GM15510 (cell line): ENCODE results near the gene INKA1.

Source experiments
- POLR2A ChIP-seq: IDR thresholded peaks from 3 replicates; pipeline ENCODE4 v1.6.1; 2011; ENCODE audit warnings: borderline replicate concordance; ENCODE audit not compliant: insufficient read length; ENCODE audit errors: extremely low read depth

INKA1 gene

GRCh38 chr3:49802719-49803464 lies at the start of gene INKA1:
TSS of gene INKA1 (plus strand) at chr3:49803261. CDS start at chr3:49803393, 132 bp downstream.
- peak; percentile 57 for TF ChIP-seq POLR2A

GRCh38 chr3:49754536-49754935 lies 48.5 kb upstream of the INKA1 start:
- TF ChIP-seq POLR2A = no peak

GRCh38 chr3:49756036-49756435 lies 47.0 kb upstream of the INKA1 start:
- no peak for TF ChIP-seq POLR2A

DNA sequence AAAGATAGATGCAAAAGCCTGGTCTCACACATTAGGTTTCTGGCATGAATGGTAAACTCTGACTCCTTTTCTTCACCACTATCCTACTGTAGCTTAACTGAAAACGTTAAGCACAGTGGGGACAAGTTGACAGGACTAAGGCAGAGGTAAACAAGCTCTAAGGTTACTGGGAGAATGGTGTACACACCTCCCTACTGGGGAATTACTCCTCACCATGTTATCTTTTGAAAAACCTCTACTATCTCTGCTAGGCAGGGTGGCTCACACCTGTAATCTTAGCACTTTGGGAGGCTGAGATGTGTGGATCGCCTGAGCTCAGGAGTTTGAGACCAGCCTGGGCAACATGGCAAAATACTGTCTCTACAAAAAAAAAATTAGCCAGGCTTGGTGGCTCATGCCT lies 45.9 kb upstream of the INKA1 start:
- no peak for TF ChIP-seq POLR2A

GRCh38 chr3:49759226-49759625 lies 43.8 kb upstream of the INKA1 start:
- no peak for TF ChIP-seq POLR2A

DNA sequence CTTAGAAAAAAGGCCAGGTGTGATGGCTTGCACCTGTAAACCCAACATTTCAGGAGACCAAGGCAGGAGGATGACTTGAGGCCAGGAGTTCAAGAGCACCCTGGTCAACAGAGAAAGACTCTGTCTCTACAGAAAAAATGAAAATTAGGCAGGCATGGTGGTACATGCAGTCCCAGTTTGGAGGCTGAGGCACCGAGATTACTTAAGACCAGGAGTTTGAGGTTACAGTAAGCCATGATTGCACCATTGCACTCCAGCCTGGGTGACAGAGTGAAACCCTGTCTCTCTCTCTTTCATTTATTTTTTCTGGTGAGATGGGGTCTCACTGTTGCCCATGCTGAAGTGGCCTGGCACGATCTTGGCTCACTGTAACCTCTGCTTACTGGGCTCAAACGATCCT lies 41.4 kb upstream of the INKA1 start:
- no peak for TF ChIP-seq POLR2A

DNA sequence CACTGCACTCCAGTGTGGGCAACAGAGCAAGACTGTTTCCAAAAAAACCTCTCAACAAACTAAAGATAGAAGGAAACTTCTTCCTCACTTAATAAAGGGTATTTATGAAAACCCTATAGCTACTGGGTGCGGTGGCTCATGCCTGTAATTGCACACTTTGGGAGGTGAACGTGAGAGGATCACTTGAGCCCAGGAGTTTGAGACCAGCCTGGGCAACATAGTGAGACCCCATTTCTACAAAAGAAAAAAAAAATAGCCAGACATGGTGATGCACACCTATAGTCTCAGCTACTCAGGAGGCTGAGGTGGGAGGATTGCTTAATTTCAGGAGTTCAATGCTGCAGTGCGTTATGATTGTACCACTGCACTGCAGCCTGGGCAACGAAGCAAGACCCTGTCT lies 39.1 kb upstream of the INKA1 start:
- no peak for TF ChIP-seq POLR2A

GRCh38 chr3:49769286-49769915 lies 33.7 kb upstream of the INKA1 start:
- no peak for TF ChIP-seq POLR2A

- TF ChIP-seq POLR2A = no peak
These were observed 33.1 kb upstream of the INKA1 start for GRCh38 chr3:49769926-49770325.

GRCh38 chr3:49771340-49771938 lies 31.6 kb upstream of the INKA1 start:
- TF ChIP-seq POLR2A = no peak

DNA sequence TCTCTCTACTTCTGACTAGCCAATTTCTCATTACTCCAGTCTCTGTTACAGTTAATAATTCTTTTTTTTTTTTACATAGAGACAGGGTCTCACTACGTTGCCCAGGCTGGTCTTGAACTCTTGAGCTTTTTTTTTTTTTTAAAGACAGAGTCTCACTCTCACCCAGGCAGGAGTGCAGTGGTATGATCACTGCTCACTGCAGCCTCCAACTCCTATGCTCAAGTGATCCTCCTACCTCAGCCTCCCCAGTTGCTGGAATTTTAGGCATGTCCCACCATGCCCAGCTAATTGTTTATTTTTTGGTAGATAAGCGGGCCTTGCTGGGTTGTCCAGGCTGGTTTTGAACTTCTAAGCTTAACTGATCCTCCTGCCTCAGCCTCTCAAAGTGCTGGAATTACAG lies 30.4 kb upstream of the INKA1 start:
- TF ChIP-seq POLR2A = no peak

DNA sequence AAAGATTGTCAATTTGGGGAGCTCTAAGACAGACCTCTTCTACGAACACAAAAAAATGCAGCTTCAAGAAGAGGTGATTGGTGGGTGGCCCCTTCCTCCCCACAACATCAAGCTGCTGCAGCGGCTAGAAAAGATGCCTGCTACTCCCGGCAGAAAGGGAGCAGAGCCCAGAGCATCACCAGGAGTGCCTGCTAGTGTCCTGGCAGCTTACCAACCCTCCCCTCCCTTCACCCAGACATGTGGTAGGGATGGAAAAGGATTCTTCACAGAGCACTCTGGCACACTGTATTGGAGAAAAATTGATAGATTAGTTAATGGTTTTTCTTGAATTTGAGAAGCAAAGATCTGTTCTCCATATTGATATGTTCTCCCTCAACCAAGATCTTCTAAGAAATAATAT lies 27.5 kb upstream of the INKA1 start:
- TF ChIP-seq POLR2A = no peak

DNA sequence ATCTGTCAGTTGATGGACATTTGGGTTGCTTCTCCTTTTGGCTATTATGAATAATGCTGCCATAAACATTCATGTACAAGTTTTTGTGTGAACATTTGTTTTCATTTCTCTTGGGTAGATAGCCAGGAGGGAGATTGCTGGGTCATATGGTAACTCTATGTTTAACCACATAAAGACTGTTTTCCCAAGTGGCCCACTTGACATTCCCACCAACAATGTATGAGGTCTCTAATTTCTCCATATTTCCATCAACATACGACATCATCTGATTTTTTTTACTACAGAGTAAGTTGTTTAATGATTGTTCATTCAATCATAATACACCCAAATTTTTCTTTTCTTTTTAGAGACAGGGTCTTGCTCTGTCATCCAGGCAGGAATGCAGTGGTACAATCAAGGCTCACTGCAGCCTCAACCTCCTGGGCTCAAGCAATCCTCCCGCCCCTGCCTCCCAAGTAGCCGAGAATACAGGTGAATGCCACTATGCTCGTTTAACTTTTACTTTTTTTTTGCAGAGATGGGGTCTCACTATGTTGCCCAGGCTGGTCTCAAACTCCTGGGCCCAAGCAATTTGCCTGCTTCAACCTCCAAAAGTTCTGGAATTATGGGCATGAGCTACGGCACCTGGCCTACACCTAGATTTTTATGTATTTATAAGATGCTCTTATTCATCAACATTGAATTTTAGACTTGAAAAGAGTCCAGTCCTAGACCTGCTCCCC lies 23.5 kb upstream of the INKA1 start:
- no peak for TF ChIP-seq POLR2A

DNA sequence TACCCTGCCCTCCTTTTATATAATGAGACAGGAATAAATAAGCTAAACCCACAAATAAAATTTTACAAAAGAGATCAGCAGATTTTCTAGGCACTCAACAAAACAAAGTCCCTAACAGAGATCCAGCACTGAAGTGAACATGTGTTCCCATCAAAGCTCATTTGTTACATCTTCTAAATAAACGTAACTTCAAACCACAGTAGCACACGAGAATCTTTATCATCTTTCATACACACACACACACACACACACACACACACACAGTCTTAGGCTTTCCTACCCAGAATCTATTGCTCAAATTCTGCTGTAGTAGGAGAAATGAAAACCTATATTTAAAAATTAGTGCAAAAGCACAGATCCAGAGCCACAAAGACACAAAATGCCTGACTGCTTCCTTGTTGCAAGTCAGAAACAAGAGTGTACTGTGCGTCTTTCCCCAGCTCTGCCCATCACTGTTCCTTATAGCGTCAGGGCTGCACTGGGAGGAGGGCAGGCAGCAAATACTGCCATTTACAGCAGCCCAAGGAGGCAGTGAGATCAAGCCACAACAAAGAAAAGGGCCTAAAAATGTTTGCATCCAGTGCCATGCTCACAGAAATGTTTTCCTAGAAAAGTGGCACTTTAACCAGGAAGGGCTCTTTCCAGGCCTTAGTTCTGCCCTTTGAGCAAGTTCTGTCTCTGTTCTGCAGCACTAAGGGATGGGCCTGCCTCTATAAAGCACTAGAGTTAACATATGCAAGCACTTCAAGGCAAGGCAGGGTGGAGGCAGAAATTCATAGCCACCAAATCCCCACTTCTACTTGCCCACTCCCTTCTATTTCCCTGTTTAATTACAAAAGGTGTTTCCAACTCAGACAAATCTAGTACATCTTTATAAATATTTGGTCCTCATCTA lies 22.7 kb upstream of the INKA1 start:
- no peak for TF ChIP-seq POLR2A
